Loucy (cell line): ENCODE data around the gene ATF7.

ENCODE experiments used
- CTCF ChIP-seq: fragments of 200-600 bp; sonication (generic); conservative IDR thresholded peaks from 2 replicates; pipeline ENCODE4 v1.5.1; 2014; ENCODE audit warnings: mild to moderate bottlenecking, antibody characterized with exemption, low read length
- EZH2phosphoT487 ChIP-seq: fragments of 200-600 bp; IDR thresholded peaks from 2 replicates; pipeline ENCODE4 v1.6.1; 2018; ENCODE audit warnings: antibody characterized with exemption, mild to moderate bottlenecking, moderate library complexity, borderline replicate concordance

- TF ChIP-seq CTCF (no peak), EZH2phosphoT487 (no peak)
Observed at GRCh38 chr12:53563452-53564028, 62.6 kb downstream of the ATF7 start.
